Neural progenitor cell (in vitro differentiated cells): ENCODE data around the gene PCDHB16.
"Not testable (repeated sequence)": the region's sequence is repeated elsewhere in the genome, so short reads cannot be mapped to it uniquely, and the experiment has no call there.

ENCODE experiments used
- CTCF ChIP-seq: fragments of 200-600 bp; sonication (generic); IDR thresholded peaks from 2 replicates; pipeline ENCODE4 v1.5.1; 2017; ENCODE audit warnings: antibody characterized with exemption, mild to moderate bottlenecking
- EZH2 ChIP-seq: fragments of 200-600 bp; sonication (generic); IDR thresholded peaks from 2 replicates; pipeline ENCODE4 v1.6.1; 2017; ENCODE audit warnings: antibody characterized with exemption, mild to moderate bottlenecking, moderate library complexity

- not testable (repeated sequence) for TF ChIP-seq CTCF, EZH2
Measured at GRCh38 chr5:141189131-141189530, 6.9 kb downstream of the PCDHB16 start.
